Measurements from ENCODE around the gene SDF2L1.
"Not testable (repeated sequence)": the region's sequence is repeated elsewhere in the genome, so short reads cannot be mapped to it uniquely, and the experiment has no call there.

Gene SDF2L1

DNA sequence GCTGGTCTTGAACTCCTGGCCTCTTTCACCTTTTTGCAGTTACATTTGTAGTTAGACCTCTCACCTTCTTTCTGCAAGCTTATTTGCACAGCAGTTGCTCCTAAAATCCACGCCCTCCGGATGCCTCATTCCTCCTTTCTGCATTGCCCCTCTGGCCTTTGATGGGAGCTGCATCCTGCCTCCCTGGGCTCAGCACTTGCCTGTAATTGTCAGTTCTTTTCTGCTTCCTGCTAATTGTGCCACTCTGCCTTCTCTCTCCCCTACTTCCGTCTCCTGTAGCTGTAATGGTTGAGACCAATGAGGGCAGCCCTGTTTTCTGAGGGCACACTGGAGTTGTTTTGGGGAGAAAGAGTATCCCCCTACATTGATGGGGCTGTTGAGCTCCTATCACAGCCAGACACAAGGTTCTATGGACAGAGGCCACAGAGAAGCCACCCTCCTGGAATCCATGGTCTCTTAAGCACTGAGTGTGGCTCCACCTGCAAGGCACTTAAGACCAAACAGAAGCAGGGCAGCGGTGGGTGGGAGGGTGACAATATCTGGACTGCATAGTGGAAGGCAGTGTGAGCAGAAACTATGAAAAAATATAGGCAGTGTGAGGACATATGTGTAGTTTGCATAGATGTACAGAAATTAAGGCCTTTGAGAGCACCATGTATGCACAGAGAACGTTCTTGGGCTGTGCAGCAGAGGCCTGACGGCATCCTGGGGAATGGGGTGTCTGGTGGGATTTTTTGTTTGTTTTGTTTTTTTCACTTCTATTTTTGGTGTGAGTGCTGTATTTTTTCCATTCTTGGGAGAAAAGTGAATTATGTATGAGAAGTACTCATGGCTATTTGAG, 42.8 kb upstream of the SDF2L1 start:
- no peak for DNase-seq (ENCODE audit: low read depth, low spot score)
- Histone ChIP-seq H3K36me3 (ENCODE audit: insufficient read depth, insufficient read length, low read length) (peaks cover 46% of the 10 kb centered on the region), H3K4me3 (ENCODE audit: insufficient read length, low read depth) (no peak overlapping the region), H3K9me3 (ENCODE audit: insufficient read depth, low read length) (no peaks in the 10 kb centered on the region), H3K4me1 (ENCODE audit: insufficient read depth, insufficient read length) (no peaks in the 10 kb centered on the region), H3K9ac (ENCODE audit: insufficient read length, low read depth) (no peak overlapping the region), H3K27me3 (ENCODE audit: insufficient read depth, insufficient read length) (no peaks in the 10 kb centered on the region)
- TF ChIP-seq YY1 (IDR thresholded peaks at IDR 0.05; ENCODE audit: insufficient read depth, insufficient read length) (no peak), SUZ12 (IDR thresholded peaks at IDR 0.05; ENCODE audit: extremely low read depth, insufficient read depth, insufficient read length) (no peak), ZNF274 (IDR thresholded peaks at IDR 0.05; ENCODE audit: low read depth, low read length) (no peak)

DNA sequence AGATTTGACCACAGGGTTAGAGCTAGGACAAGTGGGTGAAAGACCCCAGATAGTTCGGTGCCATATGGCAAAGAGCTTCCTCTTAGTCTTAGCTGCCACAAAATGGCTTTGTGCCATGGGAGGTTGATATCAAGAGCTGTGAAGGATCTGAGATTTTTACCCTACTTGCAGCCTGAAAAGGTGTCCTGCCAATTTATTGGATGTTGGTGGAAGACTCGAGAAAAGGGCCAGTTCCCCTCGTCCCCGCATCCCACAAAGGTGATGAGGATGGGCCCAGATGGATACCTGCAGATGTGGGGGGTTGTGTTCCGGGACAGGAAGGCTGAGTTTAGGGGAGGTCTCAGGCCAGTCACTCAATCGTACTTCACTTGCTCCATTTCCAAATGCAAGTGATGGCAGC, 39.5 kb upstream of the SDF2L1 start:
- no peak for DNase-seq (ENCODE audit: low read depth, low spot score)
- Histone ChIP-seq H3K4me1 (ENCODE audit: insufficient read depth, insufficient read length) (peaks cover 3% of the 10 kb centered on the region), H3K9ac (ENCODE audit: insufficient read length, low read depth) (no peak overlapping the region), H3K36me3 (ENCODE audit: insufficient read depth, insufficient read length, low read length) (peaks cover 27% of the 10 kb centered on the region), H3K27me3 (ENCODE audit: insufficient read depth, insufficient read length) (no peaks in the 10 kb centered on the region), H3K4me3 (ENCODE audit: insufficient read length, low read depth) (no peak overlapping the region), H3K9me3 (ENCODE audit: insufficient read depth, low read length) (no peaks in the 10 kb centered on the region)
- TF ChIP-seq YY1 (IDR thresholded peaks at IDR 0.05; ENCODE audit: insufficient read depth, insufficient read length) (no peak), SUZ12 (IDR thresholded peaks at IDR 0.05; ENCODE audit: extremely low read depth, insufficient read depth, insufficient read length) (no peak), ZNF274 (IDR thresholded peaks at IDR 0.05; ENCODE audit: low read depth, low read length) (no peak)

DNA sequence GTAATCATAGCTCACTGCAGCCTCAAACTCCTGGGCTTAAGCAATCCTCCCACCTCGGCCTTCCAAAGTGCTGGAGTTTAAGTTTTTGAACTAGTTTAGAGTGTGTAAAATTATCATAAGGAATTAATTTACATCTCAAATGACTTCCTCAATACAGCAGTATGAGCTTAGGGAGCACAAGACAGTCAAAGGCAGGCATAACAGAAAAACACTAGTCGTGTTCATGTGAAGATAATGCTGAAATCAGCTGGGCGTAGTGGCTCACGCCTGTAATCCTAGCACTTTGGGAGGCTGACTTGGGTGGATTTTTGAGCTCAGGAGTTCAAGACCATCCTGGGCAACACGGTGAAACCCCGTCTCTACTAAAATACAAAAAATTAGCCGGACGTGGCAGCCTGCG, 38.1 kb upstream of the SDF2L1 start:
- Histone ChIP-seq H3K9me3 (ENCODE audit: insufficient read depth, low read length) (no peaks in the 10 kb centered on the region), H3K9ac (ENCODE audit: insufficient read length, low read depth) (no peak overlapping the region), H3K4me1 (ENCODE audit: insufficient read depth, insufficient read length) (peaks cover 3% of the 10 kb centered on the region), H3K36me3 (ENCODE audit: insufficient read depth, insufficient read length, low read length) (peaks cover 23% of the 10 kb centered on the region), H3K27me3 (ENCODE audit: insufficient read depth, insufficient read length) (no peaks in the 10 kb centered on the region), H3K4me3 (ENCODE audit: insufficient read length, low read depth) (no peak overlapping the region)
- no peak for DNase-seq (ENCODE audit: low read depth, low spot score)
- TF ChIP-seq YY1 (IDR thresholded peaks at IDR 0.05; ENCODE audit: insufficient read depth, insufficient read length), result no peak
- TF ChIP-seq ZNF274 (IDR thresholded peaks at IDR 0.05; ENCODE audit: low read depth, low read length), result no peak

DNA sequence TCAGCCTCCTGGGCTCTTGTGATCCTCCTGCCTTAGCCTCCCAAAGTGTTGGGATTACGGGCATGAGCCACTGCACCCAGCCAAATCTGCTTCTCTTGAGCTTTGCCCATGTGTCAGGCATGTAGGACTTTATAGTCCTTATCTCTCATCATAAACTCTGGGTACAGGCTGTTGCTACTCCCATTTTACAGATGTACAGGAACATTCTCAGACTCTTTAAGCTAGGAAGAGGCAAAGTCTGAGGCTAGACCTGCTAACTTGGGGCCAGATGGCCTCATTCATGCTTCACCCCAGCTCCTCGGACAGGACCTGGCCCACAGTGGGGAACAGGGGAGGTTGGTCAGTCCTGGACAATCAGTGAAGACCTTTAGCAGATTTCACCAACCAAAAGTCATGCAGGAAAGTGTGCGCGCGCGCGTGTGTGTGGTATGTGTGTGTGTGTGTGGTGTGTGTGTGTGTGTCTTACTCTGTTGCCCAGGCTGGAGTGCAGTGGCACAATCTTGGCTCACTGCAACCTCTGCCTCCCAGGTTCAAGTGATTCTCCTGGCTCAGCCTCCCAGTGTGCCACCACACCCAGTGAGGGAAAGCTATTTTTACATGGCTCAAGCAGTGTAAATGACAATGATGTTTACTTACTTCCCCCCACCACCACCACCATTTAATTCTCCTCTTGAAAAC, 36.1 kb upstream of the SDF2L1 start:
- Histone ChIP-seq H3K9me3 (ENCODE audit: insufficient read depth, low read length) (no peaks in the 10 kb centered on the region), H3K27me3 (ENCODE audit: insufficient read depth, insufficient read length) (no peaks in the 10 kb centered on the region), H3K9ac (ENCODE audit: insufficient read length, low read depth) (no peak overlapping the region), H3K4me1 (ENCODE audit: insufficient read depth, insufficient read length) (peaks cover 3% of the 10 kb centered on the region), H3K36me3 (ENCODE audit: insufficient read depth, insufficient read length, low read length) (peaks cover 35% of the 10 kb centered on the region), H3K4me3 (ENCODE audit: insufficient read length, low read depth) (no peak overlapping the region)
- no peak for DNase-seq (ENCODE audit: low read depth, low spot score)
- TF ChIP-seq SUZ12 (IDR thresholded peaks at IDR 0.05; ENCODE audit: extremely low read depth, insufficient read depth, insufficient read length) (no peak), YY1 (IDR thresholded peaks at IDR 0.05; ENCODE audit: insufficient read depth, insufficient read length) (no peak), ZNF274 (IDR thresholded peaks at IDR 0.05; ENCODE audit: low read depth, low read length) (no peak)

DNA sequence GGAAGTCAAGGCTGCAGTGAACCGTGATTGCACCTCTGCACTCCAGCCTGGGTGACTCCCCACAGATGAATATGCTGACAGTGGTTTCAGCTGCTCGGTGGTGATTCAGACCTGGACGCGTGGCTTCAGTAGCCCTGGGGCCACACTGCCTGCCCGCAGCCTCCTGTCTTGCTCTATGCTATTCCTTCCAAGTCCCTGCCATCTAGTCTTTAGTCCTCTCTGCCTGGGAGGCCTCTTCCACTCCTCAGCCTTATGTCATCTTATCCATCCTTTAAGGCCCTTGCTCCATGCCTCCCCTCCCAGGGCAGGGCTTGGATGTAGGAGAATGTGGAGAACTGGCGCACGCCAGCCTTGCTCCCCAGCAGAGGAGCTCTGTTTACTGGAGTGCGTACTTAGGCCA, 35.3 kb upstream of the SDF2L1 start:
- H3K4me3 ChIP-seq (ENCODE audit: insufficient read length, low read depth), result no peak overlapping the region
- peaks cover 39% of the 10 kb centered on the region for H3K36me3 ChIP-seq (ENCODE audit: insufficient read depth, insufficient read length, low read length)
- no peak for DNase-seq (ENCODE audit: low read depth, low spot score)
- H3K9me3 ChIP-seq (ENCODE audit: insufficient read depth, low read length), result no peaks in the 10 kb centered on the region
- H3K9ac ChIP-seq (ENCODE audit: insufficient read length, low read depth), result no peak overlapping the region
- TF ChIP-seq SUZ12 (IDR thresholded peaks at IDR 0.05; ENCODE audit: extremely low read depth, insufficient read depth, insufficient read length), result no peak
- no peak for TF ChIP-seq ZNF274 (IDR thresholded peaks at IDR 0.05; ENCODE audit: low read depth, low read length)
- no peak for TF ChIP-seq YY1 (IDR thresholded peaks at IDR 0.05; ENCODE audit: insufficient read depth, insufficient read length)
- H3K4me1 ChIP-seq (ENCODE audit: insufficient read depth, insufficient read length), result peaks cover 3% of the 10 kb centered on the region
- H3K27me3 ChIP-seq (ENCODE audit: insufficient read depth, insufficient read length), result no peaks in the 10 kb centered on the region

DNA sequence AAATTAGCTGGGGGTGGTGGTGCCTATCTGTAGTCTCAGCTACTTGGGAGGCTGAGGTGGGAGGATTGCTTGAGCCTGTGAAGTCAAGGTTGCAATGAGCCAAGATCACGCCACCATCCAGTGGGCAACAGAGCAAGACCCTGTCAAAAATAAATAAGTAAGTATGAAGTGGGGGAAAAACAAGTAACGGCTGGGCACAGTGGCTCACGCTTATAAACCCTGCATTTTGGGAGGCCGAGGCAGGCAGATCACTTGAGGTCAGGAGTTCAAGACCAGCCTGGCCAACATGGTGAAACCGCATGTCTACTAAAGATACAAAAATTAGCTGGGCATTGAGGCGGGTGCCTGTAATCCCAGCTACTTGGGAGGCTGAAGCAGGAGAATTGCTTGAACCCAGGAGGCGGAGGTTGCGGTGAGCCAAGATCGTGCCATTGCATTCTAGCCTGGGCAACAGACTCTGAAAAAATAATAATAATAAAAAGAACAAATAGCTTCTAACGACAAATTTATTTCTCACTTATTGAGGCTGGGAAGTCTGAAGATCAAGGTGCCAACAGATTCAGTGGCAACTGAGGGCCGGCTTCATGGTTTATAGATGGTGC, 32.4 kb upstream of the SDF2L1 start:
- H3K9me3 ChIP-seq (ENCODE audit: insufficient read depth, low read length); H3K4me3 ChIP-seq (ENCODE audit: insufficient read length, low read depth); H3K9ac ChIP-seq (ENCODE audit: insufficient read length, low read depth); H3K27me3 ChIP-seq (ENCODE audit: insufficient read depth, insufficient read length); H3K4me1 ChIP-seq (ENCODE audit: insufficient read depth, insufficient read length); DNase-seq (ENCODE audit: low read depth, low spot score): not testable (repeated sequence)
- H3K36me3 ChIP-seq (ENCODE audit: insufficient read depth, insufficient read length, low read length), result peaks cover 55% of the 10 kb centered on the region

DNA sequence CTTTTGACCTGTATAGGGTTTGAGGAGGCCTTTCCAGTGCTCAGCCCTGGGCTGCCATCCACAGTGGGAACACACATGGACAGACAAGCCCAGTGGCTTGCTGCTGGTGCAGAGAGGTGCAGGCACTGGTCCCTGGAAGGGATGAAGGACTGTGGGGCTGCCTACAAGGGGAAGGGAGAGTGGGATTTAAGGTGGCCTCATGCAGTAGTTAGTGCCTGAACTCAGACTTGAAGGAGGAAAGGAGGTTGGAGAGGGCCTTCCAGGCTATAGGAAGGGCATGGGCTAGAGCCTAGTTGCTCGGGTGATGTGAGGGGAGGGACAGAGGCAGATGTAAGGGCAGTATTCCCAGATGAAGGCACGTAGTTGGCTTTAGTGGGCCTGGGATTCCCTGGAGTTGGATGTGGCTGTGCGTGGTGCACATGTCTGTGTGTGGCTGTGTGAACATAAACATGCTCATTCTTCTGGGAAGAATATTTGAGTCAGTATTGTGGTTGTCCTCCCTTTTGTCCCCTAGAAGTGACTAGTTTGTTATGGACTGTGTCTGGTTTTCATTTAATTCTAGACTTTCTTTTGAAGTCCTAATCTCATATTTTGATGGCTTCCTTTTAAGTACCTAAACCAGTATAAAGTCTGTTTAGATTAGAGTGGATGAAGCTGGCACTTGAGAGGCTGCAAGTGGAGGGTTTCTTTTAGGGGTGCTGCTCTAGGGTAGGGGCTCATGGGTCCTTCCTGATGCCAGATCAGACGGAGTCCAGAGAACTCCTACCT, 30.7 kb upstream of the SDF2L1 start:
- H3K4me3 ChIP-seq (ENCODE audit: insufficient read length, low read depth), result no peak overlapping the region
- peaks cover 3% of the 10 kb centered on the region for H3K4me1 ChIP-seq (ENCODE audit: insufficient read depth, insufficient read length)
- DNase-seq (ENCODE audit: low read depth, low spot score), result no peak
- no peaks in the 10 kb centered on the region for H3K27me3 ChIP-seq (ENCODE audit: insufficient read depth, insufficient read length)
- H3K36me3 ChIP-seq (ENCODE audit: insufficient read depth, insufficient read length, low read length), result peaks cover 63% of the 10 kb centered on the region
- TF ChIP-seq YY1 (IDR thresholded peaks at IDR 0.05; ENCODE audit: insufficient read depth, insufficient read length), result no peak
- no peak for TF ChIP-seq ZNF274 (IDR thresholded peaks at IDR 0.05; ENCODE audit: low read depth, low read length)
- no peak for TF ChIP-seq SUZ12 (IDR thresholded peaks at IDR 0.05; ENCODE audit: extremely low read depth, insufficient read depth, insufficient read length)
- no peaks in the 10 kb centered on the region for H3K9me3 ChIP-seq (ENCODE audit: insufficient read depth, low read length)
- no peak overlapping the region for H3K9ac ChIP-seq (ENCODE audit: insufficient read length, low read depth)
